Loucy (cell line): Measurements from ENCODE around the gene AQP12A.

Experiments used
- CTCF ChIP-seq: fragments of 200-600 bp; sonication (generic); conservative IDR thresholded peaks from 2 replicates; pipeline ENCODE4 v1.5.1; 2014; ENCODE audit warnings: mild to moderate bottlenecking, antibody characterized with exemption, low read length
- EZH2phosphoT487 ChIP-seq: fragments of 200-600 bp; IDR thresholded peaks from 2 replicates; pipeline ENCODE4 v1.6.1; 2018; ENCODE audit warnings: antibody characterized with exemption, mild to moderate bottlenecking, moderate library complexity, borderline replicate concordance

DNA sequence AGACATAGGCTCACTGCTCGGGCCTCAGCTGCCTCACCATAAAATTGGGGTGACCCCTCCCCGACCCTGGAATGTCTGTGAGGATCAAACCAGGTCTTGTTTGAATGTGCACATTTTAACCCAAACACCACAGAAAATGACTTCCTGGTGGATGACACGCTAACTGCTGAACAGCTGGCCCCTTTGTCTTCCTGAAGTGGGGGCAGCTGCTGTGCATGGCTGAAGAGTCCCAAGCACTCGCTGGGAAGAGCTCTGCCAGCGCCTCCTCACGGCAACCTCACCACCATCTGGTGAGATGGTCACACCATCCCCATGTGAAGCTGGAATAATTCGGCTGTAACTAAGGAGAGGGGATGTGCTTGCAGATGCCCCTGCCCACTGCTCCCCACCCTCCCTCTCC is 34.0 kb downstream of the AQP12A start:
- TF ChIP-seq CTCF, result no peak
- no peak for TF ChIP-seq EZH2phosphoT487
